GM20431 (cell line): ENCODE measurements around the gene TAOK1.

Experiments used
- in situ Hi-C: fragments of 300-500 bp; cut with MseI, MboI; formaldehyde crosslinking; loops from one replicate; pipeline ENCODE4 v1.15.0; 2020; ENCODE audit warnings: low sequenced_read_pairs; ENCODE audit not compliant: unreplicated experiment

Gene TAOK1

GRCh38 chr17:29591146-29591736 lies 201.1 kb downstream of the TAOK1 start:
- in situ Hi-C loops: no loop called here

GRCh38 chr17:29591737-29592608 lies 201.8 kb downstream of the TAOK1 start:
- in situ Hi-C loops: no loop called here

GRCh38 chr17:29592850-29593551 lies 202.8 kb downstream of the TAOK1 start, which contains the start of gene ANKRD13B:
Gene ANKRD13B (plus strand): TSS chr17:29593132. CDS start chr17:29593622, 490 bp downstream.
- in situ Hi-C loops: no loop called here

- in situ Hi-C loops: no loop called here
These were observed 203.7 kb downstream of the TAOK1 start for GRCh38 chr17:29593591-29594518.

GRCh38 chr17:29594519-29595090 lies 204.4 kb downstream of the TAOK1 start:
- in situ Hi-C loops: no loop called here

GRCh38 chr17:29595107-29595942 lies 205.2 kb downstream of the TAOK1 start:
- in situ Hi-C loops: no loop called here

- in situ Hi-C loops: no loop called here
These were observed 206.0 kb downstream of the TAOK1 start for GRCh38 chr17:29595943-29596774.

- in situ Hi-C loops: no loop called here
These were observed 206.6 kb downstream of the TAOK1 start for GRCh38 chr17:29596811-29597210.

GRCh38 chr17:29597361-29598172 lies 207.4 kb downstream of the TAOK1 start:
- in situ Hi-C loops: no loop called here
